DMS53 (cell line): ENCODE measurements around the gene CHRM4.

Experiments used
- DNase-seq: peaks from one replicate; lab custom pipeline; 2025; lab: John Stamatoyannopoulos, UW

The CHRM4 gene

GRCh38 chr11:46391578-46392420 is at the start of gene CHRM4:
Gene CHRM4, minus strand, starts transcription at chr11:46391776. Its CDS starts 5,219 bp downstream, at chr11:46386557.
- DNase-seq, result peak; percentile 92

GRCh38 chr11:46438211-46438610 is 46.6 kb upstream of the CHRM4 start:
- no peak for DNase-seq

- no peak for DNase-seq
These were observed 45.6 kb upstream of the CHRM4 start for GRCh38 chr11:46437122-46437689.

GRCh38 chr11:46436113-46436512 is 44.5 kb upstream of the CHRM4 start:
- no peak for DNase-seq

- DNase-seq, result no peak
These were observed 44.1 kb upstream of the CHRM4 start for GRCh38 chr11:46435679-46436078.

GRCh38 chr11:46431211-46431610 is 39.6 kb upstream of the CHRM4 start:
- DNase-seq, result no peak

GRCh38 chr11:46429717-46430116 is 38.1 kb upstream of the CHRM4 start:
- DNase-seq, result no peak

GRCh38 chr11:46427364-46427763 is 35.8 kb upstream of the CHRM4 start:
- DNase-seq, result no peak

- no peak for DNase-seq
These were observed 34.8 kb upstream of the CHRM4 start for GRCh38 chr11:46426233-46426991.

GRCh38 chr11:46422588-46422987 is 31.0 kb upstream of the CHRM4 start:
- no peak for DNase-seq

- DNase-seq, result no peak
These were observed 29.8 kb upstream of the CHRM4 start for GRCh38 chr11:46421257-46421880.

- DNase-seq, result no peak
These were observed 28.9 kb upstream of the CHRM4 start for GRCh38 chr11:46420513-46420912.

GRCh38 chr11:46418751-46419150 is 27.2 kb upstream of the CHRM4 start:
- DNase-seq, result no peak

GRCh38 chr11:46417711-46418110 is 26.1 kb upstream of the CHRM4 start:
- no peak for DNase-seq

- DNase-seq, result no peak
These were observed 23.3 kb upstream of the CHRM4 start for GRCh38 chr11:46414879-46415278.

- DNase-seq, result no peak
These were observed 22.9 kb upstream of the CHRM4 start for GRCh38 chr11:46414466-46414796.

GRCh38 chr11:46413760-46414465 is 22.3 kb upstream of the CHRM4 start:
- peak; percentile 93 for DNase-seq

GRCh38 chr11:46410021-46410420 is 18.4 kb upstream of the CHRM4 start:
- DNase-seq, result no peak

GRCh38 chr11:46408407-46408986 is 16.9 kb upstream of the CHRM4 start:
- DNase-seq, result no peak

- DNase-seq, result no peak
These were observed 16.1 kb upstream of the CHRM4 start for GRCh38 chr11:46407635-46408034.

- DNase-seq, result no peak
These were observed 13.0 kb upstream of the CHRM4 start for GRCh38 chr11:46404476-46405017.
